AG10803 (cell line): Measurements from ENCODE around the gene LRRC37B.
"Not testable (repeated sequence)": the region's sequence is repeated elsewhere in the genome, so short reads cannot be mapped to it uniquely, and the experiment has no call there.

Source experiments
- DNase-seq: peaks from one replicate; pipeline ENCODE4 v3.0.0; 2010; ENCODE audit warnings: low read depth
- H3K4me3 ChIP-seq: 2 replicates; pipeline ENCODE4 v1.5.1; 2011; ENCODE audit warnings: mild to moderate bottlenecking, low read length, control low read depth
- CTCF ChIP-seq: conservative IDR thresholded peaks from 2 replicates; pipeline ENCODE4 v1.5.1; 2011; ENCODE audit warnings: mild to moderate bottlenecking, low read length, control low read depth, inconsistent platforms

The LRRC37B gene

GRCh38 chr17:32033223-32033622, 26.0 kb downstream of the LRRC37B start:
- no peak for TF ChIP-seq CTCF
- H3K4me3 ChIP-seq: no peak overlapping the region

GRCh38 chr17:32033812-32034211, 26.6 kb downstream of the LRRC37B start:
- DNase-seq: not testable (repeated sequence)

More at GRCh38 chr17:32033223-32033622, 26.0 kb downstream of the LRRC37B start:
- DNase-seq: no peak

GRCh38 chr17:32040246-32040645, 33.1 kb downstream of the LRRC37B start:
- not testable (repeated sequence) for DNase-seq, H3K4me3 ChIP-seq

More at GRCh38 chr17:32033812-32034211, 26.6 kb downstream of the LRRC37B start:
- H3K4me3 ChIP-seq: not testable (repeated sequence)

GRCh38 chr17:32041306-32041875, 34.2 kb downstream of the LRRC37B start:
- not testable (repeated sequence) for DNase-seq

GRCh38 chr17:32042266-32042665, 35.1 kb downstream of the LRRC37B start:
- not testable (repeated sequence) for DNase-seq, H3K4me3 ChIP-seq

More at GRCh38 chr17:32041306-32041875, 34.2 kb downstream of the LRRC37B start:
- not testable (repeated sequence) for H3K4me3 ChIP-seq

- DNase-seq: peak; percentile 36
- H3K4me3 ChIP-seq: not testable (repeated sequence)
Observed at GRCh38 chr17:32045611-32046010, 38.4 kb downstream of the LRRC37B start.

- not testable (repeated sequence) for H3K4me3 ChIP-seq, DNase-seq
Observed at GRCh38 chr17:32047663-32048062, 40.5 kb downstream of the LRRC37B start.

GRCh38 chr17:32054985-32055384, 47.8 kb downstream of the LRRC37B start:
- not testable (repeated sequence) for H3K4me3 ChIP-seq, DNase-seq

GRCh38 chr17:32055425-32055824, 48.2 kb downstream of the LRRC37B start:
- not testable (repeated sequence) for H3K4me3 ChIP-seq, DNase-seq

GRCh38 chr17:32056500-32056899, 49.3 kb downstream of the LRRC37B start:
- H3K4me3 ChIP-seq, DNase-seq: not testable (repeated sequence)

GRCh38 chr17:32057460-32058105, 50.4 kb downstream of the LRRC37B start:
- not testable (repeated sequence) for DNase-seq, H3K4me3 ChIP-seq

GRCh38 chr17:32060695-32061094, 53.5 kb downstream of the LRRC37B start:
- not testable (repeated sequence) for DNase-seq

GRCh38 chr17:32061840-32062239, 54.7 kb downstream of the LRRC37B start:
- H3K4me3 ChIP-seq, DNase-seq: not testable (repeated sequence)

More at GRCh38 chr17:32060695-32061094, 53.5 kb downstream of the LRRC37B start:
- not testable (repeated sequence) for H3K4me3 ChIP-seq

- H3K4me3 ChIP-seq, DNase-seq: not testable (repeated sequence)
Observed at GRCh38 chr17:32064091-32064490, 56.9 kb downstream of the LRRC37B start.

GRCh38 chr17:32066123-32066680, 59.0 kb downstream of the LRRC37B start:
- not testable (repeated sequence) for H3K4me3 ChIP-seq

More at GRCh38 chr17:32066123-32066680, 59.0 kb downstream of the LRRC37B start:
- DNase-seq: not testable (repeated sequence)
